SIG-M5 treated with dmso at 0.1 percent for 504 hours (cell line): ENCODE data around the gene GAS5.

Experiments
- DNase-seq: peaks from one replicate; lab custom pipeline; 2025; ENCODE audit not compliant: unreplicated experiment; lab: John Stamatoyannopoulos, UW

The GAS5 gene

GRCh38 chr1:173832748-173833147, 35.0 kb downstream of the GAS5 start:
- DNase-seq, result no peak

- DNase-seq, result no peak
Observed at GRCh38 chr1:173827611-173828010, 40.2 kb downstream of the GAS5 start.

GRCh38 chr1:173824315-173825081, 43.3 kb downstream of the GAS5 start, which contains the start of the genes CENPL and DARS2:
Gene CENPL, minus strand, starts transcription at chr1:173824883. Its CDS starts 13,584 bp downstream, at chr1:173811299.
Gene DARS2, plus strand, starts transcription at chr1:173824673. Its CDS starts 557 bp downstream, at chr1:173825230.
- DNase-seq, result peak; percentile 100

GRCh38 chr1:173823781-173824314, 43.9 kb downstream of the GAS5 start:
- DNase-seq, result no peak

- DNase-seq, result no peak
Observed at GRCh38 chr1:173821680-173822079, 46.1 kb downstream of the GAS5 start.

- DNase-seq, result no peak
Observed at GRCh38 chr1:173818459-173818858, 49.3 kb downstream of the GAS5 start.
